Anterior cingulate cortex (tissue), 58 donors: ENCODE results near the gene TIPARP.
"Not testable (repeated sequence)": the region's sequence is repeated elsewhere in the genome, so short reads cannot be mapped to it uniquely, and the experiment has no call there.

Experiments
- DNase-seq, 58 donors: peaks; one replicate each; lab custom pipeline; 2025; lab: John Stamatoyannopoulos, UW

Gene TIPARP

GRCh38 chr3:156646958-156647357 is 27.4 kb upstream of the TIPARP start:
- no peak for DNase-seq

- no peak for DNase-seq
Observed at GRCh38 chr3:156648086-156648485, 26.3 kb upstream of the TIPARP start.

- DNase-seq, result no peak
Observed at GRCh38 chr3:156649681-156650080, 24.7 kb upstream of the TIPARP start.

- not testable (repeated sequence) for DNase-seq
Observed at GRCh38 chr3:156652661-156653060, 21.7 kb upstream of the TIPARP start.

- DNase-seq, result no peak
Observed at GRCh38 chr3:156654834-156655233, 19.6 kb upstream of the TIPARP start.

GRCh38 chr3:156655819-156656550 is 18.4 kb upstream of the TIPARP start:
- DNase-seq, result no peak

GRCh38 chr3:156657440-156657839 is 16.9 kb upstream of the TIPARP start:
- DNase-seq, result no peak

- no peak for DNase-seq
Observed at GRCh38 chr3:156657862-156658731, 16.3 kb upstream of the TIPARP start.

- DNase-seq, result no peak
Observed at GRCh38 chr3:156658732-156659090, 15.7 kb upstream of the TIPARP start.

GRCh38 chr3:156659260-156659659 is 15.1 kb upstream of the TIPARP start:
- DNase-seq, result peak in 16 of 58 donors; percentile 2 to 39 (median 12)

- DNase-seq, result no peak
Observed at GRCh38 chr3:156661155-156661554, 13.2 kb upstream of the TIPARP start.

- no peak for DNase-seq
Observed at GRCh38 chr3:156664011-156664830, 10.2 kb upstream of the TIPARP start.

- no peak for DNase-seq
Observed at GRCh38 chr3:156664831-156665178, 9.6 kb upstream of the TIPARP start.

- no peak for DNase-seq
Observed at GRCh38 chr3:156665291-156665690, 9.1 kb upstream of the TIPARP start.

- no peak for DNase-seq
Observed at GRCh38 chr3:156666073-156666472, 8.3 kb upstream of the TIPARP start.

- DNase-seq, result no peak
Observed at GRCh38 chr3:156668073-156668763, 6.2 kb upstream of the TIPARP start.

GRCh38 chr3:156670077-156670476 is 4.3 kb upstream of the TIPARP start:
- DNase-seq, result no peak

GRCh38 chr3:156670652-156671051 is 3.7 kb upstream of the TIPARP start:
- no peak for DNase-seq

- no peak for DNase-seq
Observed at GRCh38 chr3:156673732-156674045, 701 bp upstream of the TIPARP start.
